Neural progenitor cell (in vitro differentiated cells): Measurements from ENCODE around the gene BATF2.

Experiments used
- EZH2 ChIP-seq: fragments of 200-600 bp; sonication (generic); IDR thresholded peaks from 2 replicates; pipeline ENCODE4 v1.6.1; 2017; ENCODE audit warnings: antibody characterized with exemption, mild to moderate bottlenecking, moderate library complexity
- EZH2phosphoT487 ChIP-seq: fragments of 200-600 bp; sonication (generic); IDR thresholded peaks from 2 replicates; pipeline ENCODE4 v1.6.1; 2017; ENCODE audit warnings: antibody characterized with exemption
- TF ChIP-seq, protein P1 (sequence below): fragments of 200-600 bp; sonication (generic); IDR thresholded peaks from 2 replicates; pipeline ENCODE4 v1.5.1; 2017; ENCODE audit warnings: antibody characterized with exemption, mild to moderate bottlenecking

DNA sequence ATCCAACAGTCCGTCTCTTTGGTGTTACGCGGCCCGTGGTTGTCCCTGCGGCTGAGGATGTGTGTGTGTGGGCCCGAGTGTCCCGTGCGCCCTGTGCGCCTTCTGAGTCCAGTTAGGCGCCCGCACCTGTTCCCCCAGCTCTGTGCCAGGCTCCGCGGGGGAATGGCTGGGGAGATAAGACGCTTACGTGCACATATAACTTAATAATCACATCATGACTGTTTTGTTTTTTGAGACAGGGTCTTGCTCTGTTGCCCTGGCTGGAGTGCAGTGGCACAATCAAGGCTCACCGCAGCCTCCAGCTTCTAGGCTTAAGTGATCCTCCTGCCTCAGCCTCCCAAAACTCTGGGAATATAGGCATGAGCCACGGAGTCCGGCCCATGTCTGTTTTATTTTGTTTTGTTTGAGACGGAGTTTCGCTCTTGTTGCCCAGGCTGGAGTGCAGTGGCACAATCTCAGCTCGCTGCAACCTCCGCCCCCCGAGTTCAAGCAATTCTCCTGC is 18.0 kb upstream of the BATF2 start:
- TF ChIP-seq, protein P1, sequence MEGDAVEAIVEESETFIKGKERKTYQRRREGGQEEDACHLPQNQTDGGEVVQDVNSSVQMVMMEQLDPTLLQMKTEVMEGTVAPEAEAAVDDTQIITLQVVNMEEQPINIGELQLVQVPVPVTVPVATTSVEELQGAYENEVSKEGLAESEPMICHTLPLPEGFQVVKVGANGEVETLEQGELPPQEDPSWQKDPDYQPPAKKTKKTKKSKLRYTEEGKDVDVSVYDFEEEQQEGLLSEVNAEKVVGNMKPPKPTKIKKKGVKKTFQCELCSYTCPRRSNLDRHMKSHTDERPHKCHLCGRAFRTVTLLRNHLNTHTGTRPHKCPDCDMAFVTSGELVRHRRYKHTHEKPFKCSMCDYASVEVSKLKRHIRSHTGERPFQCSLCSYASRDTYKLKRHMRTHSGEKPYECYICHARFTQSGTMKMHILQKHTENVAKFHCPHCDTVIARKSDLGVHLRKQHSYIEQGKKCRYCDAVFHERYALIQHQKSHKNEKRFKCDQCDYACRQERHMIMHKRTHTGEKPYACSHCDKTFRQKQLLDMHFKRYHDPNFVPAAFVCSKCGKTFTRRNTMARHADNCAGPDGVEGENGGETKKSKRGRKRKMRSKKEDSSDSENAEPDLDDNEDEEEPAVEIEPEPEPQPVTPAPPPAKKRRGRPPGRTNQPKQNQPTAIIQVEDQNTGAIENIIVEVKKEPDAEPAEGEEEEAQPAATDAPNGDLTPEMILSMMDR, result no peak
- TF ChIP-seq EZH2, result no peak
- TF ChIP-seq EZH2phosphoT487, result no peak
